OCI-LY1 (cell line): ENCODE measurements around the gene IGFALS.

Source experiments
- CTCF ChIP-seq: fragments of 200-600 bp; sonication (generic), shearing (Covaris generic); IDR thresholded peaks from 2 replicates; pipeline ENCODE4 v1.5.1; 2017; ENCODE audit warnings: mild to moderate bottlenecking, antibody characterized with exemption, low read length, moderate library complexity, mixed read lengths
- EZH2 ChIP-seq: fragments of 200-600 bp; sonication (generic), shearing (Covaris generic); IDR thresholded peaks from 2 replicates; pipeline ENCODE4 v1.8.0; 2017; ENCODE audit warnings: borderline replicate concordance, mixed run types, mild to moderate bottlenecking, antibody characterized with exemption, low read length, moderate library complexity, mixed read lengths

GRCh38 chr16:1779741-1780676 lies 13.5 kb downstream of the IGFALS start:
- TF ChIP-seq CTCF (no peak), EZH2 (no peak)
